Measurements from ENCODE around the gene GABRB2. TPM values are rescaled to one million over a fixed set of nuclear protein-coding genes. Genes with fewer than 3 reads are reported as not detected.

GABRB2 gene
- total and polyA plus RNA-seq, 12 donors, result 0.33 to 18.1 (median 6.6) TPM

GRCh38 chr5:161312882-161313281 is 233.6 kb downstream of the GABRB2 start:
- Histone ChIP-seq H3K4me3 (no peak overlapping the region), H3K9me3 (replicated peaks in 1 of 3) (no peaks in the 10 kb centered on the region), H3K27me3 (no peaks in the 10 kb centered on the region), H3K27ac (no peak overlapping the region), H3K36me3 (replicated peaks in 1 of 2) (no peaks in the 10 kb centered on the region), H3K4me1 (replicated peaks in 1 of 2) (peaks cover 0 to 11% of the 10 kb centered on the region in 2 donors)
- TF ChIP-seq POLR2A (IDR thresholded peaks at IDR 0.05), result no peak
- DNase-seq, result peak in 4 of 7 donors; percentile 7 to 55 (median 16)
- 48 to 76% (median 52%) methylated on average over 5 of the region's 5 CpGs for whole genome bisulfite sequencing, 4 donors
- intact Hi-C loops (cut with DNase I), result no loop called here

GRCh38 chr5:161311965-161312364 is 234.6 kb downstream of the GABRB2 start:
- no peak for TF ChIP-seq POLR2A (IDR thresholded peaks at IDR 0.05)
- TF ChIP-seq CTCF (IDR thresholded peaks at IDR 0.05), result no peak
- H3K27me3 ChIP-seq, result no peaks in the 10 kb centered on the region
- no peak overlapping the region for H3K4me3 ChIP-seq
- WGBS, 4 donors, result 77 to 87% (median 77%) methylated on average over 3 of the region's 3 CpGs
- intact Hi-C loops (cut with DNase I), result no loop called here
- H3K27ac ChIP-seq, result no peak overlapping the region
- H3K36me3 ChIP-seq (replicated peaks in 1 of 2), result no peaks in the 10 kb centered on the region
- no peaks in the 10 kb centered on the region for H3K9me3 ChIP-seq (replicated peaks in 1 of 3)
- peaks cover 0 to 11% of the 10 kb centered on the region in 2 donors for H3K4me1 ChIP-seq (replicated peaks in 1 of 2)
- DNase-seq, result peak in 1 of 7 donors; percentile 26

- no peaks in the 10 kb centered on the region for H3K36me3 ChIP-seq (replicated peaks in 1 of 2)
- no peaks in the 10 kb centered on the region for H3K9me3 ChIP-seq (replicated peaks in 1 of 3)
- TF ChIP-seq CTCF (IDR thresholded peaks at IDR 0.05), result no peak
- TF ChIP-seq POLR2A (IDR thresholded peaks at IDR 0.05), result no peak
- H3K27me3 ChIP-seq, result no peaks in the 10 kb centered on the region
- intact Hi-C loops (cut with DNase I), result no loop called here
- H3K27ac ChIP-seq, result no peak overlapping the region
- no peak overlapping the region for H3K4me3 ChIP-seq
- WGBS, 4 donors, result 91 to 96% (median 93%) methylated on average over 2 of the region's 2 CpGs
- DNase-seq, result no peak
- H3K4me1 ChIP-seq (replicated peaks in 1 of 2), result peaks cover 0 to 11% of the 10 kb centered on the region in 2 donors
Measured at GRCh38 chr5:161311146-161311708, 235.3 kb downstream of the GABRB2 start.

- no peak overlapping the region for H3K27ac ChIP-seq
- no peak overlapping the region for H3K4me3 ChIP-seq
- intact Hi-C loops (cut with DNase I), result no loop called here
- no peaks in the 10 kb centered on the region for H3K4me1 ChIP-seq (replicated peaks in 1 of 2)
- 55 to 77% (median 69%) methylated on average over 4 of the region's 4 CpGs for WGBS, 4 donors
- no peaks in the 10 kb centered on the region for H3K36me3 ChIP-seq (replicated peaks in 1 of 2)
- H3K9me3 ChIP-seq (replicated peaks in 1 of 3), result no peaks in the 10 kb centered on the region
- H3K27me3 ChIP-seq, result no peaks in the 10 kb centered on the region
- TF ChIP-seq CTCF (IDR thresholded peaks at IDR 0.05), result no peak
- no peak for TF ChIP-seq POLR2A (IDR thresholded peaks at IDR 0.05)
- DNase-seq, result no peak
Measured at GRCh38 chr5:161306351-161306995, 240.1 kb downstream of the GABRB2 start.

- H3K27ac ChIP-seq, result no peak overlapping the region
- TF ChIP-seq POLR2A (IDR thresholded peaks at IDR 0.05) (no peak), CTCF (IDR thresholded peaks at IDR 0.05) (no peak)
- intact Hi-C loops (cut with DNase I), result no loop called here
Measured at GRCh38 chr5:161305601-161306000, 240.9 kb downstream of the GABRB2 start.

More at GRCh38 chr5:161305601-161306000, 240.9 kb downstream of the GABRB2 start:
- Histone ChIP-seq H3K4me1 (replicated peaks in 1 of 2) (no peaks in the 10 kb centered on the region), H3K27me3 (no peaks in the 10 kb centered on the region), H3K36me3 (replicated peaks in 1 of 2) (no peaks in the 10 kb centered on the region), H3K4me3 (no peak overlapping the region), H3K9me3 (replicated peaks in 1 of 3) (no peaks in the 10 kb centered on the region)
- no peak for DNase-seq

All from adrenal gland (tissue), 12 donors.